ENCODE measurements around the gene UGT1A1.

DNA sequence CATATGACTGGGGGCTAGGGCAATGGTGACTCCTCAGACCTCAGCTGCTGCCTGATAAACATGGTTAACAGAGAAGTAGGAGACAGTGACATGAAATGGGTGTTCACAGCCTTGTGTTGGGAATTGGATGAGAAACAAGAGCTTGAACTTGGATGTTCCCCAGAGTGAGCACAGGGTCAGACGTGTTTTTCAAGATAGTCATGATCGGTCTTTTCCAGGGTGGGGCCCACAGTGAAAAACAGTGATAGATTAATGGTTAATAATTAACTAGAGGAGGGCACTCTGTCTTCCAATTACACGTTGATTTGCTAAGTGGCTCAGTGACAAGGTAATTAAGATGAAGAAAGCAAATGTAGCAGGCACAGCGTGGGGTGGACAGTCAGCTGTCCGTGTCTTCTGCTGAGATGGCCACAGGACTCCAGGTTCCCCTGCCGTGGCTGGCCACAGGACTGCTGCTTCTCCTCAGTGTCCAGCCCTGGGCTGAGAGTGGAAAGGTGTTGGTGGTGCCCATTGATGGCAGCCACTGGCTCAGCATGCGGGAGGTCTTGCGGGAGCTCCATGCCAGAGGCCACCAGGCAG is 31.3 kb upstream of the UGT1A1 start, which contains the start of gene UGT1A3:
- TF ChIP-seq POLR2AphosphoS5 (IDR thresholded peaks at IDR 0.05; ENCODE audit: borderline replicate concordance, low read depth, low read length) (no peak), EZH2 (IDR thresholded peaks at IDR 0.05) (no peak), FOXP2 (optimal IDR thresholded peaks at IDR 0.05; ENCODE audit: control extremely low read depth, extremely low read length, insufficient read depth) (no peak)

Measured in SK-N-MC (cell line).